ENCODE data around the gene SRPK1.

The SRPK1 gene

GRCh38 chr6:35839019-35839418 is 81.9 kb downstream of the SRPK1 start:
- no peaks in the 10 kb centered on the region for H4K20me1 ChIP-seq (ENCODE audit: insufficient read depth, low read length)
- H3K36me3 ChIP-seq (ENCODE audit: insufficient read depth, low read length), result peaks cover 83% of the 10 kb centered on the region
- ATAC-seq (ENCODE audit: insufficient read depth, low read depth) (no peak), DNase-seq (no peak)
- H3K79me2 ChIP-seq (ENCODE audit: insufficient read depth, low read length), result no peaks in the 10 kb centered on the region
- H3K27ac ChIP-seq (ENCODE audit: low read length), result no peak overlapping the region
- no peak for TF ChIP-seq CTCF (IDR thresholded peaks at IDR 0.05; ENCODE audit: borderline replicate concordance, extremely low read depth, low read length, poor library complexity, severe bottlenecking)
- TF ChIP-seq EZH2 (IDR thresholded peaks at IDR 0.05; ENCODE audit: borderline replicate concordance, low read depth, low read length, severe bottlenecking), result no peak
- no peak overlapping the region for H3K4me2 ChIP-seq (ENCODE audit: insufficient read depth, low read length)
- H3K4me1 ChIP-seq (ENCODE audit: insufficient read depth, low read length), result no peaks in the 10 kb centered on the region
- H2AFZ ChIP-seq (ENCODE audit: low read depth, low read length), result no peak overlapping the region
- no peaks in the 10 kb centered on the region for H3K27me3 ChIP-seq (ENCODE audit: insufficient read depth, low read length, poor library complexity)
- H3K9me3 ChIP-seq (ENCODE audit: insufficient read depth, low read length, severe bottlenecking), result no peaks in the 10 kb centered on the region
- H3K4me3 ChIP-seq (ENCODE audit: low read depth in 1 of 2, low read length in 2 of 2), result no peak overlapping the region
- no peak overlapping the region for H3K9ac ChIP-seq (ENCODE audit: low read depth, low read length)

- H3K79me2 ChIP-seq (ENCODE audit: insufficient read depth, low read length), result no peaks in the 10 kb centered on the region
- DNase-seq, result no peak
- no peaks in the 10 kb centered on the region for H3K9me3 ChIP-seq (ENCODE audit: insufficient read depth, low read length, severe bottlenecking)
- H3K36me3 ChIP-seq (ENCODE audit: insufficient read depth, low read length), result peaks cover 48% of the 10 kb centered on the region
- H3K9ac ChIP-seq (ENCODE audit: low read depth, low read length), result no peak overlapping the region
- ATAC-seq (ENCODE audit: insufficient read depth, low read depth), result no peak
- no peaks in the 10 kb centered on the region for H4K20me1 ChIP-seq (ENCODE audit: insufficient read depth, low read length)
- H2AFZ ChIP-seq (ENCODE audit: low read depth, low read length), result no peak overlapping the region
- TF ChIP-seq CTCF (IDR thresholded peaks at IDR 0.05; ENCODE audit: borderline replicate concordance, extremely low read depth, low read length, poor library complexity, severe bottlenecking), result no peak
- no peak for TF ChIP-seq EZH2 (IDR thresholded peaks at IDR 0.05; ENCODE audit: borderline replicate concordance, low read depth, low read length, severe bottlenecking)
- no peak overlapping the region for H3K4me2 ChIP-seq (ENCODE audit: insufficient read depth, low read length)
- no peak overlapping the region for H3K27ac ChIP-seq (ENCODE audit: low read length)
- no peak overlapping the region for H3K4me3 ChIP-seq (ENCODE audit: low read depth in 1 of 2, low read length in 2 of 2)
- no peaks in the 10 kb centered on the region for H3K27me3 ChIP-seq (ENCODE audit: insufficient read depth, low read length, poor library complexity)
- H3K4me1 ChIP-seq (ENCODE audit: insufficient read depth, low read length), result no peaks in the 10 kb centered on the region
Observed at GRCh38 chr6:35833536-35833935, 87.4 kb downstream of the SRPK1 start.

- H3K9ac ChIP-seq (ENCODE audit: low read depth, low read length), result no peak overlapping the region
- H3K4me3 ChIP-seq (ENCODE audit: low read depth in 1 of 2, low read length in 2 of 2), result no peak overlapping the region
- H3K4me1 ChIP-seq (ENCODE audit: insufficient read depth, low read length), result no peaks in the 10 kb centered on the region
- no peak overlapping the region for H3K4me2 ChIP-seq (ENCODE audit: insufficient read depth, low read length)
- H2AFZ ChIP-seq (ENCODE audit: low read depth, low read length), result no peak overlapping the region
- no peaks in the 10 kb centered on the region for H4K20me1 ChIP-seq (ENCODE audit: insufficient read depth, low read length)
- no peaks in the 10 kb centered on the region for H3K27me3 ChIP-seq (ENCODE audit: insufficient read depth, low read length, poor library complexity)
- H3K79me2 ChIP-seq (ENCODE audit: insufficient read depth, low read length), result no peaks in the 10 kb centered on the region
- no peak overlapping the region for H3K27ac ChIP-seq (ENCODE audit: low read length)
- DNase-seq (no peak), ATAC-seq (ENCODE audit: insufficient read depth, low read depth) (no peak)
- no peaks in the 10 kb centered on the region for H3K9me3 ChIP-seq (ENCODE audit: insufficient read depth, low read length, severe bottlenecking)
- TF ChIP-seq CTCF (IDR thresholded peaks at IDR 0.05; ENCODE audit: borderline replicate concordance, extremely low read depth, low read length, poor library complexity, severe bottlenecking) (no peak), EZH2 (IDR thresholded peaks at IDR 0.05; ENCODE audit: borderline replicate concordance, low read depth, low read length, severe bottlenecking) (no peak)
- peaks cover 31% of the 10 kb centered on the region for H3K36me3 ChIP-seq (ENCODE audit: insufficient read depth, low read length)
Observed at GRCh38 chr6:35831257-35832007, 89.5 kb downstream of the SRPK1 start.
